CD14-positive monocyte (primary cell): ENCODE results near the gene MRO. TPM values are rescaled to one million over a fixed set of nuclear protein-coding genes. Genes with fewer than 3 reads are reported as not detected.

ENCODE experiments used
- DNase-seq, 3 donors: peaks; one replicate each; pipeline ENCODE4 v3.0.0-alpha.2; 2011 to 2022
- H2AFZ ChIP-seq: 2 replicates; pipeline ENCODE4 v1.6.0; 2012; ENCODE audit warnings: mild to moderate bottlenecking, low read depth, low read length, inconsistent platforms; ENCODE audit not compliant: insufficient read depth, poor library complexity, severe bottlenecking
- H3K27ac ChIP-seq, 2 donors: 1 replicate in 1 of 2; 2 replicates in 1 of 2; pipeline ENCODE4 v1.5.1; 2012 to 2013; ENCODE audit warnings: low read length in 2 of 2, control low read depth in 1 of 2, inconsistent platforms in 1 of 2, low read depth in 1 of 2, mild to moderate bottlenecking in 1 of 2
- H3K27me3 ChIP-seq, 2 donors: one replicate each; pipeline versions ENCODE4 v1.6.0 to v1.6.1; 2011 to 2013; ENCODE audit warnings: low read length in 2 of 2; ENCODE audit not compliant: control insufficient read depth in 2 of 2, insufficient read depth in 2 of 2
- H3K36me3 ChIP-seq, 2 donors: replicated peaks in 1 of 2; 1 replicate in 1 of 2; 2 replicates in 1 of 2; pipeline versions ENCODE4 v1.5.1 to v1.6.1; 2012 to 2013; ENCODE audit warnings: low read length in 2 of 2, control low read depth in 1 of 2, inconsistent platforms in 1 of 2, mild to moderate bottlenecking in 1 of 2; ENCODE audit not compliant: insufficient read depth in 2 of 2, control insufficient read depth in 1 of 2
- H3K4me1 ChIP-seq, 2 donors: 1 replicate in 1 of 2; 2 replicates in 1 of 2; pipeline versions ENCODE4 v1.5.1 to v1.6.1; 2012 to 2013; ENCODE audit warnings: low read length in 2 of 2, control low read depth in 1 of 2, inconsistent platforms in 1 of 2, mild to moderate bottlenecking in 1 of 2, moderate library complexity in 1 of 2; ENCODE audit not compliant: insufficient read depth in 2 of 2, control insufficient read depth in 1 of 2
- H3K4me2 ChIP-seq: replicated peaks from 2 replicates; pipeline ENCODE3; 2012; ENCODE audit warnings: low read length, moderate library complexity, mild to moderate bottlenecking; ENCODE audit not compliant: poor library complexity, severe bottlenecking; ENCODE audit errors: extremely low read depth
- H3K4me3 ChIP-seq, 3 experiments: fragments of 200-600 bp in 1 of 3; sonication (generic) in 1 of 3; replicated peaks in 1 of 3; 1 replicate in 2 of 3; 2 replicates in 1 of 3; pipeline ENCODE4 v1.5.1; 2011 to 2013; ENCODE audit warnings: low read length in 3 of 3, mild to moderate bottlenecking in 3 of 3, control low read depth in 2 of 3, low read depth in 2 of 3, inconsistent platforms in 1 of 3, moderate library complexity in 1 of 3
- H3K79me2 ChIP-seq: 2 replicates; pipeline ENCODE4 v1.6.0; 2012; ENCODE audit warnings: mild to moderate bottlenecking, control low read depth, inconsistent platforms, low read length, moderate library complexity; ENCODE audit not compliant: insufficient read depth
- H3K9ac ChIP-seq: 2 replicates; pipeline ENCODE4 v1.6.0; 2017; ENCODE audit warnings: low read length, mild to moderate bottlenecking; ENCODE audit not compliant: insufficient read depth, poor library complexity, severe bottlenecking
- H3K9me3 ChIP-seq, 2 donors: replicated peaks in 1 of 2; 1 replicate in 1 of 2; 2 replicates in 1 of 2; pipeline versions ENCODE4 v1.5.1 to v1.6.1; 2012 to 2013; ENCODE audit warnings: low read length in 2 of 2, control low read depth in 1 of 2; ENCODE audit not compliant: control insufficient read depth in 1 of 2, insufficient read depth in 1 of 2
- H4K20me1 ChIP-seq: 2 replicates; pipeline ENCODE4 v1.6.0; 2012; ENCODE audit warnings: mild to moderate bottlenecking, low read length, control low read depth, moderate library complexity; ENCODE audit not compliant: insufficient read depth
- H3K27ac Mint-ChIP-seq, 7 donors: one replicate each; pipeline ENCODE4 v1.8.0; 2020; ENCODE audit warnings: mild to moderate bottlenecking in 7 of 7, mixed read lengths in 7 of 7, moderate library complexity in 6 of 7, inconsistent platforms in 2 of 7
- H3K27me3 Mint-ChIP-seq, 3 donors: one replicate each; pipeline ENCODE4 v1.8.0; 2021 to 2022; ENCODE audit warnings: low read depth in 3 of 3, mild to moderate bottlenecking in 3 of 3, mixed read lengths in 3 of 3, moderate library complexity in 3 of 3, inconsistent platforms in 1 of 3
- H3K36me3 Mint-ChIP-seq, 2 donors: one replicate each; pipeline ENCODE4 v1.8.0; 2020; ENCODE audit warnings: mixed read lengths in 2 of 2, inconsistent platforms in 1 of 2, mild to moderate bottlenecking in 1 of 2
- H3K4me1 Mint-ChIP-seq: one replicate; pipeline ENCODE4 v1.8.0; 2020; ENCODE audit warnings: mild to moderate bottlenecking, mixed read lengths
- H3K4me3 Mint-ChIP-seq, 2 donors: one replicate each; pipeline ENCODE4 v1.8.0; 2020; ENCODE audit warnings: mild to moderate bottlenecking in 2 of 2, mixed read lengths in 2 of 2, moderate library complexity in 1 of 2
- H3K9me3 Mint-ChIP-seq, 7 donors: one replicate each; pipeline ENCODE4 v1.8.0; 2020 to 2022; ENCODE audit warnings: mixed read lengths in 7 of 7, mild to moderate bottlenecking in 6 of 7, moderate library complexity in 6 of 7, inconsistent platforms in 2 of 7
- CTCF ChIP-seq: fragments of 200-600 bp; IDR thresholded peaks from one replicate; pipeline ENCODE4 v1.8.0; 2022; ENCODE audit warnings: antibody characterized with exemption, mild to moderate bottlenecking
- WGBS: methylation state at CpG from one replicate; pipeline ENCODE4 v1.1.5; 2013; ENCODE audit warnings: missing lambda C conversion rate; ENCODE audit not compliant: insufficient coverage; 5-methylcytosine and 5-hydroxymethylcytosine counted together
- intact Hi-C, 2 donors: fragments of 100-400 bp; cut with micrococcal nuclease; formaldehyde crosslinking; loops; one replicate each; pipeline versions ENCODE4 v1.15.0 to v1.15.1; 2023
- polyA minus RNA-seq: library from RNA; depleted of rRNA, polyadenylated mRNA; stranded (reverse); fragments of >200 nt; gene quantifications from 2 replicates; pipeline ENCODE4 v1.2.3, GENCODE V29; 2012
- polyA plus RNA-seq, 3 donors: library from polyadenylated mRNA; depleted of rRNA in 1 of 3; unstranded in 2 of 3; stranded (reverse) in 1 of 3; fragments of 300-500 nt in 2 of 3; fragments of >200 nt in 1 of 3; fragmentation: Illumina TruSeq in 2 of 3; gene quantifications; 1 replicate in 2 of 3; 2 replicates in 1 of 3; pipeline ENCODE4 v1.2.3, GENCODE V29; 2012 to 2021
- total RNA-seq, 12 experiments: library from RNA in 1 of 12; stranded (reverse) in 1 of 12; fragments of 120-200 nt in 1 of 12; gene quantifications; one replicate each; pipeline ENCODE4 v1.2.4 and lab custom pipeline; 2013 to 2026; ENCODE audit warnings: mixed read lengths in 6 of 12, inconsistent platforms in 1 of 12

Gene MRO
- 0.08 TPM for total RNA-seq (2013)
- polyA plus RNA-seq = under 1 TPM in 1 of 3 donors, not detected in 2; 0.01 TPM
- polyA minus RNA-seq = under 0.01 TPM in 1 of 2 replicates, not detected in the other
- 0 to 2.0 (median 0.18) reads per million in 11 experiments for total RNA-seq (lab: John Stamatoyannopoulos, UW)

GRCh38 chr18:50819728-50820378 lies at the start of gene MRO:
MRO (minus strand) TSS chr18:50820016; CDS start chr18:50809400, 10,616 bp downstream.
- WGBS = 2% methylated on average over 15 of the region's 24 CpGs
- peak; percentile 91 for TF ChIP-seq CTCF
- no peaks in the 10 kb centered on the region for H3K27me3 ChIP-seq
- H3K27ac ChIP-seq = peak within 1 kb of the TSS in 1 of 2 donors; percentile 76
- H3K9ac ChIP-seq = peak within 1 kb of the TSS; percentile 23
- H3K4me2 ChIP-seq = peak within 1 kb of the TSS; percentile 73
- peak within 1 kb of the TSS; percentile 42 to 79 (median 71) for H3K4me3 ChIP-seq
- H3K4me1 Mint-ChIP-seq = no peaks in the 10 kb centered on the region
- H3K9me3 ChIP-seq = no peaks in the 10 kb centered on the region
- H3K79me2 ChIP-seq = no peaks in the 10 kb centered on the region
- no peaks in the 10 kb centered on the region for H3K36me3 ChIP-seq
- intact Hi-C loops = loop anchor here (2.0 to 5.0 kb wide), 3 partner anchors 57 to 232 kb away; partner anchors contain the start of gene ME2 (in 2 of the 2)
- H3K27ac Mint-ChIP-seq = no peak within 1 kb of the TSS
- H3K4me3 Mint-ChIP-seq = no peak within 1 kb of the TSS
- peaks cover 23 to 28% of the 10 kb centered on the region in 2 donors for H3K4me1 ChIP-seq
- peak within 1 kb of the TSS; percentile 72 for H2AFZ ChIP-seq
- H4K20me1 ChIP-seq = no peaks in the 10 kb centered on the region
- H3K9me3 Mint-ChIP-seq = no peaks in the 10 kb centered on the region
- H3K36me3 Mint-ChIP-seq = no peaks in the 10 kb centered on the region
- DNase-seq = peak; percentile 69 to 74 (median 70)
- H3K27me3 Mint-ChIP-seq = peaks cover 0 to 5% (median 0%) of the 10 kb centered on the region in 3 donors

DNA sequence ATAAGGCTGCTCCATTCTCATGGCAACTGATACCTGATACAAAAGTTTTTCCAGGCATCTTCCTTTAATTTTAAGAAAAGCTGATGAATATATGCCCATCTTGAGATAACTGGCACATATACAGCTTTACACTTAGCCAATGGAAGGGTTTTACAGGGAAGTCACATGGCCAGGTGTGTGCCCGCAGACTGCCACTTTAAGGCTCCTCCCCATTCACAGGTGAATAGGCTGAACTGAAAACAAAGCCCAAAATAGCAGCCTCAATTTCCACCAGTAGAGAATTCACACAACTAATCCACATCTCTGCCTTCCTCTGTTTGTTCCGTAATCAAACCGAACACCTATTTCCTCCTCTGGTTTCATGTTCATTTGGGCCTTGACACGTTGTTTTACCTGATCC lies 49.3 kb upstream of the MRO start:
- 88% methylated on average over 4 of the region's 4 CpGs for WGBS
- Histone ChIP-seq H2AFZ (no peak overlapping the region), H3K9ac (no peak overlapping the region), H3K79me2 (no peaks in the 10 kb centered on the region), H3K27me3 (no peaks in the 10 kb centered on the region), H3K4me2 (no peak overlapping the region), H3K4me3 (no peak overlapping the region), H3K36me3 (no peaks in the 10 kb centered on the region), H3K9me3 (no peaks in the 10 kb centered on the region), H4K20me1 (no peaks in the 10 kb centered on the region), H3K27ac (no peak overlapping the region), H3K4me1 (no peaks in the 10 kb centered on the region)
- Mint-ChIP-seq H3K36me3 (no peaks in the 10 kb centered on the region), H3K27me3 (no peaks in the 10 kb centered on the region), H3K4me1 (peaks cover 7% of the 10 kb centered on the region), H3K9me3 (peaks cover 0 to 1% (median 0%) of the 10 kb centered on the region in 7 donors), H3K27ac (no peak overlapping the region), H3K4me3 (no peak overlapping the region)
- intact Hi-C loops = no loop called here
- no peak for DNase-seq
- no peak for TF ChIP-seq CTCF
